NCI-H2107 (cell line): ENCODE results near the gene RTP5.

Experiments used
- DNase-seq: peaks from one replicate; lab custom pipeline; 2025; lab: John Stamatoyannopoulos, UW

Gene RTP5

DNA sequence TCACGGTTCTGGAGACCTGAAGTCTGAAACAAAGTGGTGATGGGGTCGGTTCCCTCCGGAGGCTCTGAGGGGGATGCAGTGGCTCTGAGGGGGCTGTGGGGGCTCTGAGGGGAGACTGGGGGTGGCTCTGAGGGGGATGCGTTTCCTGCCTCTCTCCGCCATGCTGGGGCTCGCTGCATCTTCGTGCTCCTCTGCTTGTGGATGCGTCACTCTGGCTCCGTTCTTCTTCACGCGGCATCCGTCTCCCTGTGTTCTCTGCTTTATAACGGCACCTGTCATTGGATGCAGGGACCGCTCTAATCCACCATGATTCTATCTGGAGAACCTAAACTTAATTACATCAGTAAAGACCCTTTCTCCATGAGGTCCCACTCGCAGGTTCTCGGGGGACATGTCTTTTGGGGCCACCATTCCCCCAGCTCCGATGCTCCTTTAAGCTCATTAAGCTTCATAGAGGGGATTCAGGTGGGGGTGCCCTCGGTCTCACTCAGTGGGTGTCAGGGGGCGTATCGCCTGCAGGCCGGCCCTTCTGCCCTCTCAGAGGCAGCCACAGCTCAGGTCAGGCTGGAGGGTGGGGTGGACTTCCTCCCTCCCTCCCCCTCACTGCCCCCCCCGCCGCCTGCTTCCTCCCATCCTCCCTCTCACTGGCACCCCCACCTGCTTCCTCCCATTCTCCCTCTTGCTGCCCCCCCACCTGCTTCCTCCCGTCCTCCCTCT, 18.4 kb downstream of the RTP5 start:
- no peak for DNase-seq

DNA sequence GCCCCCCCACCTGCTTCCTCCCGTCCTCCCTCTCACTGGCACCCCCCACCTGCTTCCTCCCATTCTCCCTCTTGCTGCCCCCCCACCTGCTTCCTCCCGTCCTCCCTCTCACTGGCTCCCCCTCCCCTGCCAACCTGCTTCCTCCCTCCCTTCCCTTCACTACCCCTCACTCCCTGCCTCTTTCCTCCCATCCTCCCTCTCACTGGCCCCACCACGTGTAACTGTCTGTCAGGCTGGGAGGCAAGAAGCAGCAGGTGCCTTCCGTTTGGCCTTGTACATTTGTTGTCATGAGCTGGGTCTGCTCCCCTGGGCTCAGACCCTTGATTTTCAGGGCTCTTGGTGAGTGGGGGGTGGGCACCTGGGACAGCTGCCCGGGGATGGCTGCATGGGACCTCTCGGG, 19.1 kb downstream of the RTP5 start:
- no peak for DNase-seq

DNA sequence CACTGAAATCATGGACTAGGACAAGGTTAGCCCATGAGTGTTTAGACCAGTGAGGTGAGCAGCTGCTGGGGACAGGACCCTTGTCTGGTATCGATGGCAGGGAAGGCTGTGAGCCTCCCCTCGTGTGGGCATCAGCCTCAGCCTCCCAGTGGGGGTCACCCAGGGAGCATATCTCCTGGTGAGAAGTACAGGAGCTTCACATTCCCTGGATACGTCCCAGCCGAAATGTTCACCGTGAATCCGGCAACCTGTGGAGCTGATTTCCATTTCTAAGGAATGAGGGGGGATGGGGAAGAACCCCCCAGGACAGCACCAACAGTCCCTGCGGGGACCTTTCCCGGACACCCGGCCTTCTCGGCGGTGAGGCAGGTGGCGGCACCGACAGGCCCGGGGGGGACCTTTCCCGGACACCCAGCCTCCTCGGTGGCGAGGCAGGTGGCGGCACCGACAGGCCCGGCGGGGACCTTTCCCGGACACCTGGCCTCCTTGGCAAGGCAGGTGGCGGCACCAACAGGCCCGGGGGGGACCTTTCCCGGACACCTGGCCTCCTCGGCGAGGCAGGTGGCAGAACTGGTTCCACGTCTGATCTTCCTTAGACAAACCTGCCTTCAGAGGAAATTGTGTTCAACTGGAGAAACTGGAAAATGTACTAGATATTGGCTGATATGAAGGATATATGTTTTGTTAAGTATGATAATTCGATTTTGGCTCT, 21.2 kb downstream of the RTP5 start:
- no peak for DNase-seq

DNA sequence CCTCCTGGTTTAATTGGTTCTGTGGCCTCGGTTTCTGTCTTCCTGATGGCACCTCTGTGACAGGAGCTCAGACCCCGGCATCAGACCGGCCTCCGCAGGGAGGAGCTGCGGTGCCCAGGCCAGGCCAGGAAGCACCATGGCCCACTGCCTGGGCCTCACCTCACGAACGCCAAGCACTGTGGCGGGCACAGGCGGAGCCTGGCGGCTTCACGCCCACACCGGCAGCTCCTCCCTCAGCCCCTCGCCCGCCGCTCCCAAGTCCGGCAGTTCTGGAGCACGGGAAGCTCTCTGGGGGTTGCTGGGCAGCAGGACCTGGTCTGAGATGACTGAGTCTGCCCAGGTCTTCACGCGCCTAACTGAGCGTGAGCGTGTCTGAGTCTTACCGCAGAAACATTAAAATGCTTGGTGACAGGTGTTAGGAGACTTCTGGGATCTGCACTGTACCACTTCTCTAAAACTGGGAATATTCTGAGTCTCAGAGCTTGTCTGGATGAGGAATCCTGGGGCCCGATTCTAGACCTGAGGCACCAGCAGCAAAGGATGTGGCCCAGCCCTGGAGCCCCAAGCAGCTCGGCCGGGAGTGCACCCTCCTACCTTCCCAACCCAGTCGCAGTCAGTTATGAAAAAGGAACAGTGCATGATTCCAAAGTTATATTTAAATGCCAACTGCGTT, 21.9 kb downstream of the RTP5 start:
- no peak for DNase-seq

DNA sequence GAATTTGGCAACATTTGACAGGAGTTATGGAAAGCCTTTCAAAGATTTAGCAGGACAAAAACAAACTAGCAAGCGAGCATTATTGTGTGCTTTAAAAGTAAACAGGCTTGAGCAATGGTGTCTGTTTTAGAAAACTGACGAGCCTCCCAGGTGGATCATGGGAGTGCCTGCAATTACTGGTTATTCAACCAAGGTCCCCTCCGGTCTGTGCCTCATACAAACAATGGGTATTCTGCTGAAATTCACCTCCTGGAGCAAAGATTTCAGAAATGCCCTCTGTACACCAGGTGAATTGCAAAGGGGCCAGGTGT, 22.4 kb downstream of the RTP5 start:
- DNase-seq, result no peak

DNA sequence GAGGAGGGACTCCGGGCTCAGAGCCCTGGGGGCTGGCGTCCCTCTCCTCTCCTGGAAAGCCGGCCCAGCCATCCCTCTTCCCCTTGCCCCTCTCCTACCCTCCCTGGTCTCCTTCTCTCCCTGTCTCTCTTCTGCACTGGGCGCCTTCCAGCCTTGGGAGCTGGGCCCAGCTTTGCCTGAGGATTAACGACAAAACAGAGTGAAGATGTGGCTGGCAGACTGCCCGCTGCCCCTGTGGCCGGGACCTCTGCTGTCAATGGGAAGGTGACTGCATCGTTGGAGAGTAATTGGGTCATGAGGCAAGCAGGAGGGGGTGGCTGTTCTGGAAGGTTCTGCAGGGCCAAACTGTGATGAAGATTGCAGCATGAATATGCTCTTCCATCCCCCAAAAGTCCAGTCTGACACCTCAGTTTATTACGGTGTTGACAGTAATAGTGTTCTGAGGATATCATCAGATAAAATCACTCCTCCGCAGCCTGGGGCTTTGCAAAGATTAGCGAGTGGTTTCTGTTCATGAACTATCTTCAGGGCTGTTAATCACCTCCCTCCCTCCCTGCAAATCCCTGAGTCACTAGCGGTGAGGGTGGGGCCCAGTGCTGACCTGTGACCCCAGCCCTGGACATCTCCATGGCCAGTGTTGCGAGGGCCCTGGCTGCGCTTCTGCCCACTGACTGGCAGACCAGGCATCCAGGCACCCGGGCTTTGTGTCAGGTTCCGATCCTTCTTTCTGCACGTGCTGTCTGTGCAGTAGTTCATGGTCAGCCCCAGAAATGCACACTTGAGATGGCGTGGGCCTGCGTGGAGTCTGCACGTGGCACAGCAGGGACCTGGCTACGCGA, 23.0 kb downstream of the RTP5 start:
- no peak for DNase-seq

DNA sequence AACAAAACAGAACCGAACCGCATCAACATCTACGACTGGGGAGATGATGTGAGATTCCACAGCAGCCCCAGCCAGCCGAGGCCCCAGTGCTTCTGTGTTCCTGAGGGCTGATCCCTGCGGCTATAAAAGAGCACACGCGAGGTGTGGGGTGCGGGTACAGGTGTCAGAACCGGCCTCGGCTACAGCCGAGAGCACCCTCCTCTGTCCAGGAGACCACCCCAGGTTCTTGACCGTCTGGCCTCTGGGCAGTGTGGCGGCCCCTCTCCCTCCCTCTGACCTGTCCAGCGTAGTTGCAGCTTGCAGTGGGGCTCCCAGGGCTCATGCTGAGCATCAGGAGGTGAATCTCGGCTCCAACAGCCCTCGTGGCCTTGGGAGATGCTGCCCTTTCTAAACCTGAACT, 23.7 kb downstream of the RTP5 start:
- no peak for DNase-seq

DNA sequence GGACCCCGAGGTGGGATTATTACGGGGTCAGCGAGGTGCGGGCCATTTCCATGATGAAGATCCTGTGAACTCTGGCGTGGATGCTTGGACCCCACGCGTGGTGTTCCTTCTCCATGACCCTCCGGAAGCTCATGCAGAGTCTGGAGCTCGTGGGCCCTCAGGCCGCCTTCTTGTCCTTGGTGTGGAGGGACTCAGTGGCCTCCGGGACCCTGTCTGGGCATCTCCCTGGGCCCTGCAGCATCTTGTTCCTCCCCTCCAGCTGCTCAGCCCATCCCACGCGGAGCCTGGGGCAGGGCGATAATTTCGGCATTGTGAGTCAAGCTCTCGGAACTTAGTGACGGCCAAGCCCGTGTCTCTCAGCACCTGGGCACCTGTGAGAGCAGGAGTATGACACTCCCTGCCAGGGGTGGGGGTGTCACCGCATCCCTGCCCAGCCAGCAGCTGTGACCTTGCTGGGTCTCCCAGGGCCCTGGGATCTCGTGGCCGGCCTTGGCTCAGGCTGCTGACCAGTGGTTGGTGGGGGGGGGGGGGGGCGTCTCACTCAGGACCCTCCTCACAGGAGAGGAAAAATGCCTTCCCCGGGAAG, 24.6 kb downstream of the RTP5 start:
- DNase-seq, result no peak

DNA sequence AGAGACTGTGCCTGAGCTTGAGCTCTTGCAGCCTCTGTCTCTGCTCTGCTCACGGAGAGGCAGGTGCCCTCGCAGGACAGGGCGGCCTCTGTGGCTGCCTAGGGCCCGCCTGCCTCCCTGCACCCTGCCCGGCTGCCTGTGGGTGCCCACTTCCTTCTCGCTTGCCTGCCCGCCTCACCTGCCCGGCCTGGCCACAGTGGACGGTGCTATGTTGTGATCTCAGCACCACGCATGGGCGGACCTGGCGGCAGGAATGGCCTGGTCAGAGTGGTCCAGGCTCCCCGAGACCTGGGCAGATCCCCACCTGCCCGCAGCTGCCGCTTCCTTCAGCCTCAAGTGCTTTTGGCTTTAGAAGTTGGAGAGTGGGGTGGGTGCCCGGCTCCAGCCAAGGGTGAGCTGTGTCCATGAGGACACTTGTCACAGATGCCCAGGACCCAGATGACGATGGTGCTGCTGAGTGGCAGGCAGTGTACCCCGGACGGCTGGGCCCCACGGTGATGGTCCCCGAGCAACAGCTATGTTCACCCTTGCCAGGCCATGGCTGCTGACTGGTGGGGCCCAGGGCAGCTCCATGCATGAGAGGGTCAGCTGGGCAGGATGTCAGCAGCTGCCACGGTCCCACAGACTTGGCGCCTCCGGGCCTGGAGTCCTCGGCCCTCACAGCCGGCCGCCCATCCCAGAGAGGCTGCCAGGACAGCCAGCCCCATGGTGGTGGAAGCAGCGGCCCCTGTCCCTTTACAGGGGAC, 25.3 kb downstream of the RTP5 start:
- DNase-seq, result no peak

DNA sequence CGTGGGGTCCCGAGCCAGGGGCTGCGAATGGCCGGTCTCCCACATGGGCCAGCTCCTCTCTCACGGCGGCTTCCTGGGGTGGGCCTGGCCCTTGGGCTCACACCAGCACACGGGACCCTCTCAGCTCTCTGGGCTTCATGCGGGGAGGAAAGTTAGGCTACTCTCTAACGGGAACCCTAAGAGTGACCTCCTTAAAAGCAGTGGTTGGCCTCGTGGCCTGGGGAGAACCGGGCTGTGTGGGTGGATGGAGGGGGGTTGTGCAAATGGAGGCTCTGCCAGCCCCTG, 25.8 kb downstream of the RTP5 start:
- no peak for DNase-seq

DNA sequence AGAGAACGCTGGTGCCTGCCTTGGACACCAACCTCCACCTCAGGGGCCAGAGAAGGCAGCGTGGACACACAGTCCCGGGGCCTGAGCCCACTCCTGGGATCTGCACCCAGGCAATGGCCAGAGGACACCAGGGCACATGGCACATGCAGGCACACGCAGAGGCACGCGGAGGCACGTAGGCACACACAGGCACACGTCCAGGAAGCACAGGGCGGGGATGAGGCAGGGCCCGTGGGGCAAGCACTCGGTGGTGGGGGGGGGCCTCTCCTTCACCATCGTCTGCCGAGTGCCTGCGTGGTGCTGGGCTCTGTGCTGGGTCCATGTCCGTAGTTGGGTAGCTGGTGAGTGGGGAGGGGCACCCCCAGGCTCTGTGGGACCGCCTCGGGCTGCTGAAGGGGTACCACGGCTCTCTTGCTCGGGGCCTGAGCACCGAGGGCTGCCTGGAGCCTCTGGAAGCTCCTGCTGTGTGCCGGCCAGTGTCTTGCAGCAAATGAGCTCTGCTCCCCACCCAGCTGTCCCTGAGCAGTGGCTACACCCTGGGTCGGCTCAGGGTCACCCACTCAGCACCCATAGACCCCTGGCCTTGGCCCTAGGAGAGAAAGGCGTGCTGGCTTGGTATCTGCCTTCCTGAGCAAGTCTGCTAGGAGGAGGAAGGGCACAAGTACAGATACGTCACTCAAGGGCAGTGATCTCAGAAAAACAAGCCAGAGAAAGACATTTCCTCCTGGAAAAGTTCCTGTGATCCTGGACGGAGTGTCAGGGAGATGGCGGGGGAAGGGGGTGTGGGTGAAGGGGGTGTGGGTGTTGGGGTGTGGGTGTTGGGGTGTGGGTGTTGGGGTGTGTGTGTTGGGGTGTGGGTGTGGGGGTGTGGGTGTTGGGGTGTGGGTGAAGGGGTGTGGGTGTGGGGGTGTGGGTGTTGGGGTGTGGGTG, 26.4 kb downstream of the RTP5 start:
- no peak for DNase-seq

DNA sequence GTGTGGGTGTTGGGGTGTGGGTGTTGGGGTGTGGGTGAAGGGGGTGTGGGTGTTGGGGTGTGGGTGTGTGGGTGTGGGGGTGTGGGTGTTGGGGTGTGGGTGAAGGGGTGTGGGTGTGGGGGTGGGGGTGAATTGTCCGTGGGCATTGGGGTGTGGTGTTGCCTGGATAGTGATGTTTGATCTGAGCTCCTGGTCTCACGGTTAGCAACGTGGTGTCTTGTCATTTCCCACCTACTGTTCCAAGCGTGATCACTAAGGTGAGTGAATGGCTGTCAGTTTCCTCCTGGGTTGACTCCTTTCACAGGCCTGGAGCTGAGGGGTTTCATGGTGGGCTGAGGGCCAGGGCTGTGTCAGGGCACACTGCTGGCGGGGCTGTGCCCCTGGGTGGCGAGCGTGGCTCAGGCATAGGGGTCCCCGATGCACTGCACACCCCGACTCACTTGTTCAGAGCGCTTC, 27.2 kb downstream of the RTP5 start:
- no peak for DNase-seq

DNA sequence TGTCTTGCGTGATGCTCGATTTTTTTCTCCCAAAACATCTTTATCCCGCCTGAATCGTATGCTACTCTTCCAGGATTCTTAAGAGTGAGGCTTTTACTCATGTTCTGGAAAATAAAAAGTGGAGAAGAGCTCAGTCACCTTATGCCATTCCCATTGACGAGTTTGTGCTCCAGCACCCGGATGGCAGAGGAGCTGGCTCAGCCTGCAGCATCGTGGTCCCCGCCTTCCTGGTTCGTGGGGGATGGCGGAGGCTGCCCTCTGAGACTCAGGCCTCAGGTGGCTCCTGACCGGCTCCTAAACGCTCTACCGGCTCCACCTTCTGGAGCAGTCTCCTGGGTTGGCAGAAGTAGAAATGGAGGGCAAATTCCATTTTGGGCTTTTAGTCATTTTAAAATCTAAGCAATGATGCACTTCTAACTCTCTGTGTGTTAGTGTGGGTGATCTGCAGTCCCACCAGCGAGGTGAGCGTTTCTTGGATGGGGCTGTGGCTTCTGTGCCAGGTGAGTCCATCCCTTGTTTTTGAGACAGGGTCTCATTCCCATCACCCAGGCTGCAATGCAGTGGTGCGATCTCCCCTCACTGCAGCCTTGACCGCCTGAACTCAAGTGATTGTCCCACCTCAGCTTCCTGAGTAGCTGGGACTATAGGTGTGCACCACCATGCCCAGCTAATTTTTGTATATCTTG, 27.8 kb downstream of the RTP5 start:
- no peak for DNase-seq

DNA sequence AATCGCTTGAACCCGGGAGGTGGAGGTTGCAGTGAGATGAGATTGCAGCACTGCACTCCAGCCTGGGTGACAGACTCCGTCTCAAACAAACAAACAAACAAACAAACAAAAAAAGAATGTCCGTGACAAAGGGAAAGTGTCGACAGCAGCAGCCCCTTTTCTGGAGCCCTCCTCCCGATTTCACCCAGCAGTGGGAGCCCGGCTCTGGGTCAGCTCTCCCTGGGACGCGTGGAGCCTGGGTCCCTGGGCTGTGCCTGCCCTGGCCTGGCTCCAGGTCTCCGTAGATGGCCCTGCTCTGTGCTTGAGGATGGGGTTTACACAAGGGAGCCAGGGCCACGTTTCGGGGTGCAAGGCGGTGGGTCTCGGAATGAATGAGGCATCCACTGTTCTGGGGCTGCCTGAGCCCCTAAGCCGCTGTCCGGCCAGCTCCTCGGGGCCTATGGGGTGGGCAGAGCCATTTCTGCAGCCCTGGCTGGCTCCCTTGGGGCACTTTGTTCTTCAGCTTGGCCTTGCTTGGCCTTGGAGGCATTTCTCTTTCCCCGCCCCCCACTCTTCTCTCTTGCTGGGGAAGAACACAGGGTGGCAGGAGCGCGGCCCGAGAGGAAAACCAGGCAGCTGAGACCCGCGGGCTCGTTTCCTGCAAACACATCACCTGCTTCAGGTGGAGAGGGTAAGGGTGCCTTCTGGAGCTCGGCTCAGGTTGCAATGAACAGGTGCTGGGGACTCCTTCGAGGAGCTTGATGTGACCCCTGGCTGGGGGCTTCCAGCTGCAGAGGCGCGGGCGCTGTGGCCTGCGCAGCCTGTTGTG, 29.1 kb downstream of the RTP5 start:
- DNase-seq, result peak; percentile 33

DNA sequence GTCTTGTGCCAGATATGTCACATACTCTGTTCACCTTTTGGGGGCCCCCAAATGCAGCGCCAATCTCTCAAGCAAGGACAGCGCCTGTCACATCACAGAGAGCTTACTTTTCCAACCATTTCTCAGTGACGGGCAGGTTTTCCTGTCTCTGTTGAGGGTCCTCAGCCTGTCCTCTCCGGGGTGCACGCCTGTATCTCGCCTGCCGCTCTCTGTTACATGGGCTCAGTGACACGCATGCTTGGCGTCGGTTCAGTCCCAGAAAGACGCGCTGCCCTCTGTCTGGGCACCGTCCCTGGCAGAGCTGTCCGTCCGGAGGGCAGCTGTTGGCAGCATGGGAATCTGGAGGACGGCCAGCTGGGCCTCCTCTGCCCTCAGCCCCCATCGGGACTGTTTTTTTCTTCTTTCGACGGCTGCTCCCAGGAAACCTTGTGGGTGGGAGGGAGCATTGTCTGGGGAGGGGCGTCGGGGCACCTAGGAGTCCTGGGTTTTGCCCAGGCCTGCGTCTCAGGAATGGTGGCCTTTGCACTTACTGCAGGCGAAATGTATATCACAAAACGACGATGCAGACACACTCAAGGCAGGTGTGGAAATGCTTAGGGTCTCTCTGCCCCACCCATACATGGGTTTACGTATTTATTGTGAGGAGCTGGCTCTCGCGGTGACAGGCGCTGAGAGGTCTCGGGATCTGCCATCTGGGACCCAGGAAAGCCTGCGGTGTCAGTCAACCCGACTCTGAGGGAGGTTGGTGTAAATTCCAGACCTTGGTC, 30.9 kb downstream of the RTP5 start:
- no peak for DNase-seq

DNA sequence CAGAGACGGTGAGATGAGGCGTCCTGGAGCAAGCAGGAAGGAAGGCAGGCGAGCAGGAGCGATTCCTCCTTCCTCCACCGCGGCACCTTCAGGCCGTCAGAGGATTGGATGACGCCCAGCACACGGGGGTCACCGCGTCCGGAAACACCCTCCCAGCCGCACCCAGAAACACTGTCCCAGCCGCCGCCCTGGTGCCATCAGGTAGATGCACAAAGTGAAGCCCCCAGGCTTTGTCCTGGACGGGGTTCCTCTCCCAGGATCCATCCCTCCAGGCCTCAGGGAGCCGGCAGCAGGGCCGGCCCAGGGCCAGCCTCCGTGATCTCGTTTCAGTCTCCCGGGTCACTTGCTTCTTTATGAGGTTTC, 31.5 kb downstream of the RTP5 start:
- DNase-seq, result no peak

DNA sequence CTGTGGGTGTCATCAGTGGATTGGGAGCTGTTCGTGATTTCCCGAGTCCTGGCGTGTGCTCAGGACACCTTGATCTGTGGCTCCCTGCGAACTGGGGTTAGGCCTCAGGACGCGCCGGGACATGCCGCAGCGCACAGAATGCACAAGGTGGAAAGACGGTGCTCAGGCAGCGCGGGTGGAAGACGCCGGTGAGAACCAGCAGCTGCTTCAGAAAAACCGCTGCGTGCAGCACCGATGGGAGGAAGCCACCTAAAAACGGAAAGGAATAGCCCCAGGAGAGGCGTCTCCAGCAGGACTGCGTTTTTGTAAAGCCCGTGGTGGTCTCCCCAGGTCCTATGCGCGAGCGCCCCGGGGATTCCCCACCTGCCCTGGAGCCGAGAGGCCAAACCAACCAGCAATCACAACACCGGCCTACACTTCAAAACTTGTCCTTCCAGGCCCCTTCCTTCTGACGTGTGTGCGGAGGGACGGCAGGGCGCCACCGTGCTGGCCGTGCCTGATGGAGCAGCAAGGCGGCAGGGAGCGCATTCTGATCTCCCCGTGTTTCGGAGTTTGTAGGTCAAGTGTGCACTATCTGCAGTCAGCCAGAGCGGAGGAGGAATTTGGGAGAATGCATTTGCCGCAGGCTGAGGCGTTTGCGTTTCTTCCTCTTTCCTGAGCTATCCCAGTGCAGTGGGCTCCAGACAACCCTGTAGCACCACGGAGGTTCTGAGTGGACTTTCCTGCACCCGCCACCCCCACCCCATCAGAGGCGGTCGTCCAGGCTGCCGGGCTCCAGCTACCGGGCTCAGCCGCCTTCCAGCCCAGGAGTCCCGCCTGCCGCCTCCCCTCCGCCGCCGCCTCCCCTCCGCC, 32.2 kb downstream of the RTP5 start:
- DNase-seq, result no peak
